Measurements from ENCODE around the gene CCL19.

The CCL19 gene

DNA sequence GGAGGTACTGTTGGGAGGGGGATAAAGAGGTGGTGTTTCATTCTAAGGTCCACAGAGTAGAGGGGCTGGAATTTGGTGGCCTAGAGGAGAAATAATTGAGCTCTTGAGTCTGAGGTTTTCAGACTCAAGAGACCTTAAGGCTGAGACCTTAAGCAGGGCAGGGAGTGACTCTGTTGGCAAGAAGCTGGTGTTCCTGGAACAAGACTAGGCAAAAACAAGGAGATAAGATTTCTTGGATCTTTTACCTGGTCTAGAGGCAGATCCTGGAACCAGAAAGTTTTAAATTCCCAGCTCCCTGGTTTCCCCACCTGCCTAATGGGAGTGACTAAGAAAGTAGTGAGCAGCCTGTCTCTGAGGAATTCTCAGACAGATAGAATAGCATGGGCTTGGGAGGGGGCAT lies 22.9 kb upstream of the CCL19 start:
- H3K4ac ChIP-seq (ENCODE audit: low read depth in 1 of 2, low read length in 2 of 2) = no peak overlapping the region
- no peak overlapping the region for H4K8ac ChIP-seq (ENCODE audit: low read length)
- H2BK120ac ChIP-seq (ENCODE audit: low read depth, low read length) = no peak overlapping the region

DNA sequence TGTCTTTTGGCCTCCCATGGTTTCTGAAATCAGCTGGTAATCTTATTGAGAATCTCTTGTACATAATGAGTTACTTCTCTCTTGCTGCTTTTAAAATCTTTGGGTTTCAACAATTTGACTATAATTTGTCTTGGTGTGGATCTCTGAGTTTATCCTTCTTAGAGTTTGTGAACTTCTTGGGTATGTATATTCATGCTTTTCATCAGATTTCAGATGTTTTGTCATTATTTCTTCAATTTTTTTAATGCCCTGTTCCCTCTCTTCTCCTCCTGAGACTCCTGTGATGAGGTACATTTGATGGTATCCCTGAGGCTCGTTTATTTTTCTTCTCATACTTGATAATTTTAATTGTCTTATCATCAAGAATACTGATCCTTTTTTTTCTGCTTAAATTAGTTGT lies 21.1 kb upstream of the CCL19 start:
- Histone ChIP-seq H3K9me3 (ENCODE audit: control insufficient read depth, low read length) (no peaks in the 10 kb centered on the region), H3K79me1 (replicated peaks; ENCODE audit: low read length, poor library complexity, severe bottlenecking) (no peaks in the 10 kb centered on the region), H3K27ac (ENCODE audit: low read length, poor library complexity, severe bottlenecking) (no peak overlapping the region), H3K9ac (ENCODE audit: low read length) (no peak overlapping the region), H2AK5ac (ENCODE audit: low read length, severe bottlenecking) (no peak overlapping the region), H3K36me3 (ENCODE audit: control insufficient read depth in 1 of 2, insufficient read depth in 2 of 2, low read depth in 1 of 2, low read length in 2 of 2) (no peaks in the 10 kb centered on the region), H2BK120ac (ENCODE audit: low read depth, low read length) (no peak overlapping the region), H3K18ac (ENCODE audit: low read depth in 1 of 2, low read length in 2 of 2) (no peak overlapping the region), H2AFZ (ENCODE audit: low read depth, low read length) (no peak overlapping the region), H3K23ac (ENCODE audit: low read length in 2 of 2) (no peak overlapping the region), H4K8ac (ENCODE audit: low read length) (no peak overlapping the region), H3K4me2 (ENCODE audit: low read length, poor library complexity, severe bottlenecking) (no peak overlapping the region), H2BK5ac (ENCODE audit: low read depth, low read length, poor library complexity, severe bottlenecking) (no peak overlapping the region), H2BK15ac (ENCODE audit: low read depth, poor library complexity, severe bottlenecking) (no peak overlapping the region), H3K4ac (ENCODE audit: low read depth in 1 of 2, low read length in 2 of 2) (no peak overlapping the region), H4K91ac (ENCODE audit: low read length) (no peak overlapping the region), H3K4me1 (ENCODE audit: control insufficient read depth, insufficient read depth, low read depth, low read length) (no peaks in the 10 kb centered on the region), H3K27me3 (ENCODE audit: control insufficient read depth in 1 of 2, insufficient read depth in 1 of 2, low read length in 2 of 2) (peaks cover 33 to 36% of the 10 kb centered on the region in 2 experiments), H3K14ac (ENCODE audit: low read length in 2 of 2) (no peak overlapping the region), H3K4me3 (ENCODE audit: insufficient read depth in 1 of 2, low read depth in 1 of 2, low read length in 2 of 2) (no peak overlapping the region), H2BK12ac (ENCODE audit: low read length in 2 of 2) (no peak overlapping the region)
- DNase-seq = no peak
- no CpG with 5 or more reads among the region's 1 CpG for WGBS

More for the DNA sequence above, 22.9 kb upstream of the CCL19 start:
- Histone ChIP-seq H3K9ac (ENCODE audit: low read length) (no peak overlapping the region), H2BK5ac (ENCODE audit: low read depth, low read length, poor library complexity, severe bottlenecking) (no peak overlapping the region), H2AK5ac (ENCODE audit: low read length, severe bottlenecking) (no peak overlapping the region), H2BK15ac (ENCODE audit: low read depth, poor library complexity, severe bottlenecking) (no peak overlapping the region), H3K23ac (ENCODE audit: low read length in 2 of 2) (no peak overlapping the region), H3K14ac (ENCODE audit: low read length in 2 of 2) (no peak overlapping the region), H3K4me3 (ENCODE audit: insufficient read depth in 1 of 2, low read depth in 1 of 2, low read length in 2 of 2) (no peak overlapping the region), H3K9me3 (ENCODE audit: control insufficient read depth, low read length) (no peaks in the 10 kb centered on the region), H4K91ac (ENCODE audit: low read length) (no peak overlapping the region), H3K18ac (ENCODE audit: low read depth in 1 of 2, low read length in 2 of 2) (no peak overlapping the region), H2BK12ac (ENCODE audit: low read length in 2 of 2) (no peak overlapping the region), H2AFZ (ENCODE audit: low read depth, low read length) (no peak overlapping the region), H3K4me1 (ENCODE audit: control insufficient read depth, insufficient read depth, low read depth, low read length) (peaks cover 2% of the 10 kb centered on the region), H3K36me3 (ENCODE audit: control insufficient read depth in 1 of 2, insufficient read depth in 2 of 2, low read depth in 1 of 2, low read length in 2 of 2) (no peaks in the 10 kb centered on the region), H3K4me2 (ENCODE audit: low read length, poor library complexity, severe bottlenecking) (no peak overlapping the region), H3K27ac (ENCODE audit: low read length, poor library complexity, severe bottlenecking) (no peak overlapping the region), H3K27me3 (ENCODE audit: control insufficient read depth in 1 of 2, insufficient read depth in 1 of 2, low read length in 2 of 2) (peaks cover 29 to 35% of the 10 kb centered on the region in 2 experiments), H3K79me1 (replicated peaks; ENCODE audit: low read length, poor library complexity, severe bottlenecking) (no peaks in the 10 kb centered on the region)
- DNase-seq = no peak

DNA sequence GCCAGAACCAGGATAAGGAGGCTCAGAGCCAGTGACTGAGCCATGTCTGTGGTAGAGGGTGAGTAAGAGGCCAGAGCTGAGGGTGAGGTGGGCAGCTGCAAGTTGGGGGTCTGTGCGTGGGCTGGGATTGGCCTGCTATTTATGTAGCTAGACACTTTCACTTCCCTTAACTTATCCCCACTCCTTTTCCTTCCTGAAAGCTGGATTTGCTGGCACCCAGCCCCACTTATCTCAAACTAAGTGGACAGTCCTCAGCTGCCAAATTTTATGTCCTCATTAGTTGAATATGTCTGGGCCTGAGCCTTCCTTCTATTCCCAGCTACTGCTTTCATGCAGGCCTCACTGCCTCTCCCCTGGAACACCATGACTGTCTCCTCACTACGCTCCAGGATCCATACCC lies 18.9 kb upstream of the CCL19 start, which contains the start of gene CCL21:
TSS of gene CCL21 (minus strand) at position 114 of the 400 bp plus-strand sequence. CDS start at position 44, 70 bp downstream.
- H2AK5ac ChIP-seq (ENCODE audit: low read length, severe bottlenecking) = no peak within 1 kb of the TSS
- no peak within 1 kb of the TSS for H2BK15ac ChIP-seq (ENCODE audit: low read depth, poor library complexity, severe bottlenecking)
- H3K27ac ChIP-seq (ENCODE audit: low read length, poor library complexity, severe bottlenecking) = no peak within 1 kb of the TSS
- no peaks in the 10 kb centered on the region for H3K36me3 ChIP-seq (ENCODE audit: control insufficient read depth in 1 of 2, insufficient read depth in 2 of 2, low read depth in 1 of 2, low read length in 2 of 2)
- H3K27me3 ChIP-seq (ENCODE audit: control insufficient read depth in 1 of 2, insufficient read depth in 1 of 2, low read length in 2 of 2) = peaks cover 26 to 31% of the 10 kb centered on the region in 2 experiments
- H3K14ac ChIP-seq (ENCODE audit: low read length in 2 of 2) = no peak within 1 kb of the TSS
- H2BK5ac ChIP-seq (ENCODE audit: low read depth, low read length, poor library complexity, severe bottlenecking) = no peak within 1 kb of the TSS
- WGBS = 88% methylated on average over 1 of the region's 2 CpGs
- no peak within 1 kb of the TSS for H3K23ac ChIP-seq (ENCODE audit: low read length in 2 of 2)
- no peak within 1 kb of the TSS for H3K4me3 ChIP-seq (ENCODE audit: insufficient read depth in 1 of 2, low read depth in 1 of 2, low read length in 2 of 2)
- no peaks in the 10 kb centered on the region for H3K9me3 ChIP-seq (ENCODE audit: control insufficient read depth, low read length)
- H4K91ac ChIP-seq (ENCODE audit: low read length) = no peak within 1 kb of the TSS
- no peak within 1 kb of the TSS for H3K9ac ChIP-seq (ENCODE audit: low read length)
- DNase-seq = no peak
- no peak within 1 kb of the TSS for H4K8ac ChIP-seq (ENCODE audit: low read length)
- H3K4ac ChIP-seq (ENCODE audit: low read depth in 1 of 2, low read length in 2 of 2) = no peak within 1 kb of the TSS
- no peak within 1 kb of the TSS for H3K18ac ChIP-seq (ENCODE audit: low read depth in 1 of 2, low read length in 2 of 2)
- no peak within 1 kb of the TSS for H2AFZ ChIP-seq (ENCODE audit: low read depth, low read length)
- no peak within 1 kb of the TSS for H2BK12ac ChIP-seq (ENCODE audit: low read length in 2 of 2)
- no peak within 1 kb of the TSS for H3K4me2 ChIP-seq (ENCODE audit: low read length, poor library complexity, severe bottlenecking)
- no peaks in the 10 kb centered on the region for H3K79me1 ChIP-seq (replicated peaks; ENCODE audit: low read length, poor library complexity, severe bottlenecking)
- no peaks in the 10 kb centered on the region for H3K4me1 ChIP-seq (ENCODE audit: control insufficient read depth, insufficient read depth, low read depth, low read length)
- no peak within 1 kb of the TSS for H2BK120ac ChIP-seq (ENCODE audit: low read depth, low read length)

DNA sequence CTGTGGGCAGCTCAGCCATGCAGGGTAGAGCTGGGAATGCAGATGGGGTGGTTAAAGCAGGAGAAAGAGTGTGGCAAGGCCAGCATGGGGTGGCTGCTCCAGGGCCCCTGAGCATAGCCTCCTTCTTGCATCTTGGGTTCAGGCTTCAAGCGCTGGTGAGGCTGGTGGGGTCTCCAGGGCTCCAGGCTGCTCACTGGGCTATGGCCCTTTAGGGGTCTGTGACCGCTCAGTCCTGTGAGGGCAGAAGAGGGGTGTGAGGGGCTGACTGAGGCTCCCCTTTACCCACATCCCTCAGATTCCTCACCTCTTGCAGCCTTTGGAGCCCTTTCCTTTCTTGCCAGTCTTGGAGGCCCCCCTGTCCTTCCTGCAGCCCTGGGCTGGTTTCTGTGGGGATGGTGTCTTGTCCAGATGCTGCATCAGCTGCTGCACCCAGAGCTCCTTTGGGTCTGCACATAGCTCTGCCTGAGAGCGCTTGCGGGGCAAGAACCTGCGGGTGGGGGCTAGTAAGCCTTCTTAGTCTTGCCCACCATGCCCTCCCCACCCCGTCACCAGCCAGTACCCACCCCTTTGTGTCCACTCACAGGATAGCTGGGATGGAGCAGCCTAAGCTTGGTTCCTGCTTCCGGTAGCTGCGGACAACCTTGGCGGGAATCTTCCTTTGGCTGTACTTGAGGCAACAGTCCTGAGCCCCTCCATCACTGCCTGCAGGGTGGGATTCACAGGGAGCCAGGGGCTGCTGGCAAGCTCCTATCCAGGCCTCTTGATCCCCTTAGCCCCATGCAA lies 18.3 kb upstream of the CCL19 start:
- H3K4me3 ChIP-seq (ENCODE audit: insufficient read depth in 1 of 2, low read depth in 1 of 2, low read length in 2 of 2) = no peak overlapping the region
- no peak overlapping the region for H3K9ac ChIP-seq (ENCODE audit: low read length)
- H2AFZ ChIP-seq (ENCODE audit: low read depth, low read length) = no peak overlapping the region
- no peak overlapping the region for H4K91ac ChIP-seq (ENCODE audit: low read length)
- no peaks in the 10 kb centered on the region for H3K4me1 ChIP-seq (ENCODE audit: control insufficient read depth, insufficient read depth, low read depth, low read length)
- no peak for DNase-seq
- no peak overlapping the region for H3K27ac ChIP-seq (ENCODE audit: low read length, poor library complexity, severe bottlenecking)
- H3K18ac ChIP-seq (ENCODE audit: low read depth in 1 of 2, low read length in 2 of 2) = no peak overlapping the region
- no peak overlapping the region for H3K4ac ChIP-seq (ENCODE audit: low read depth in 1 of 2, low read length in 2 of 2)
- H3K4me2 ChIP-seq (ENCODE audit: low read length, poor library complexity, severe bottlenecking) = no peak overlapping the region
- H3K23ac ChIP-seq (ENCODE audit: low read length in 2 of 2) = no peak overlapping the region
- H3K9me3 ChIP-seq (ENCODE audit: control insufficient read depth, low read length) = no peaks in the 10 kb centered on the region
- H2AK5ac ChIP-seq (ENCODE audit: low read length, severe bottlenecking) = no peak overlapping the region
- H3K79me1 ChIP-seq (replicated peaks; ENCODE audit: low read length, poor library complexity, severe bottlenecking) = no peaks in the 10 kb centered on the region
- no peak overlapping the region for H2BK15ac ChIP-seq (ENCODE audit: low read depth, poor library complexity, severe bottlenecking)
- H3K36me3 ChIP-seq (ENCODE audit: control insufficient read depth in 1 of 2, insufficient read depth in 2 of 2, low read depth in 1 of 2, low read length in 2 of 2) = no peaks in the 10 kb centered on the region
- H4K8ac ChIP-seq (ENCODE audit: low read length) = no peak overlapping the region
- H2BK120ac ChIP-seq (ENCODE audit: low read depth, low read length) = no peak overlapping the region
- 92% methylated on average over 7 of the region's 9 CpGs for WGBS
- no peak overlapping the region for H2BK12ac ChIP-seq (ENCODE audit: low read length in 2 of 2)
- H2BK5ac ChIP-seq (ENCODE audit: low read depth, low read length, poor library complexity, severe bottlenecking) = no peak overlapping the region
- no peak overlapping the region for H3K14ac ChIP-seq (ENCODE audit: low read length in 2 of 2)
- H3K27me3 ChIP-seq (ENCODE audit: control insufficient read depth in 1 of 2, insufficient read depth in 1 of 2, low read length in 2 of 2) = peaks cover 20 to 24% of the 10 kb centered on the region in 2 experiments
